ENCODE measurements around the gene TAF1D. TPM values are rescaled to one million over a fixed set of nuclear protein-coding genes. Genes with fewer than 3 reads are reported as not detected.

Gene TAF1D
- total and polyA plus RNA-seq, 7 donors = 22.4 to 111 (median 89.2) TPM

- intact Hi-C loops (cut with DNase I) = no loop called here
- H3K9me3 ChIP-seq = no peaks in the 10 kb centered on the region
- no peak for TF ChIP-seq POLR2A (IDR thresholded peaks at IDR 0.05)
- TF ChIP-seq, protein P1, sequence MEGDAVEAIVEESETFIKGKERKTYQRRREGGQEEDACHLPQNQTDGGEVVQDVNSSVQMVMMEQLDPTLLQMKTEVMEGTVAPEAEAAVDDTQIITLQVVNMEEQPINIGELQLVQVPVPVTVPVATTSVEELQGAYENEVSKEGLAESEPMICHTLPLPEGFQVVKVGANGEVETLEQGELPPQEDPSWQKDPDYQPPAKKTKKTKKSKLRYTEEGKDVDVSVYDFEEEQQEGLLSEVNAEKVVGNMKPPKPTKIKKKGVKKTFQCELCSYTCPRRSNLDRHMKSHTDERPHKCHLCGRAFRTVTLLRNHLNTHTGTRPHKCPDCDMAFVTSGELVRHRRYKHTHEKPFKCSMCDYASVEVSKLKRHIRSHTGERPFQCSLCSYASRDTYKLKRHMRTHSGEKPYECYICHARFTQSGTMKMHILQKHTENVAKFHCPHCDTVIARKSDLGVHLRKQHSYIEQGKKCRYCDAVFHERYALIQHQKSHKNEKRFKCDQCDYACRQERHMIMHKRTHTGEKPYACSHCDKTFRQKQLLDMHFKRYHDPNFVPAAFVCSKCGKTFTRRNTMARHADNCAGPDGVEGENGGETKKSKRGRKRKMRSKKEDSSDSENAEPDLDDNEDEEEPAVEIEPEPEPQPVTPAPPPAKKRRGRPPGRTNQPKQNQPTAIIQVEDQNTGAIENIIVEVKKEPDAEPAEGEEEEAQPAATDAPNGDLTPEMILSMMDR (IDR thresholded peaks at IDR 0.05) = no peak
- TF ChIP-seq POLR2AphosphoS5 (IDR thresholded peaks at IDR 0.05) = no peak
- TF ChIP-seq EP300 (IDR thresholded peaks at IDR 0.05) = no peak
- DNase-seq = no peak
- no peak overlapping the region for H3K27ac ChIP-seq
- no peaks in the 10 kb centered on the region for H3K27me3 ChIP-seq
- no peak overlapping the region for H3K4me3 ChIP-seq
- peaks cover 52 to 96% (median 67%) of the 10 kb centered on the region in 4 donors for H3K36me3 ChIP-seq
- WGBS, 2 donors = 73 to 85% methylated on average over 1 of the region's 1 CpG
- peaks cover 0 to 41% (median 24%) of the 10 kb centered on the region in 4 donors for H3K4me1 ChIP-seq
Measured at GRCh38 chr11:93734427-93735222, 6.7 kb downstream of the TAF1D start.

DNA sequence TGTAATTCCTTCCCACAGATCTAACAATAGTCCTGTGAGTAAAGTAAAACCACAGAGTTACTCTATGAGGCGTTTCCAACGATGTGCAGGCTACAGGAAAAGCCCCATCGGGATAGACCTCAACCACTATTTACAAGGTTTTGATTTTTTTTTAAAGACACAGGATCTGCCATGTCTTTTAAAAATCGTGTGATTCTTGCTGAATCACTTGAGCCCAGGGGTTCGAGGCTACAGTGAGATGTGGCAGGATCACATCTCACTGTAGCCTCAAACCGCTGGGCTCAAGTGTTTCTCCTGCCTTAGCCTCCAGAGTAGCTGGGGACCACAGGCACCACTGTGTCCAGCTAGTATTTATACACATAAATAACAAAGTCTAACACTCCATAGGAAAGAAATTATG, 7.8 kb downstream of the TAF1D start:
- peaks cover 52 to 100% (median 77%) of the 10 kb centered on the region in 4 donors for H3K36me3 ChIP-seq
- H3K27me3 ChIP-seq = no peaks in the 10 kb centered on the region
- intact Hi-C loops (cut with DNase I) = no loop called here
- no peak overlapping the region for H3K27ac ChIP-seq
- H3K9me3 ChIP-seq = no peaks in the 10 kb centered on the region
- TF ChIP-seq POLR2AphosphoS5 (IDR thresholded peaks at IDR 0.05) (no peak), EP300 (IDR thresholded peaks at IDR 0.05) (no peak), POLR2A (IDR thresholded peaks at IDR 0.05) (no peak)
- no peak overlapping the region for H3K4me3 ChIP-seq
- WGBS, 2 donors = 40 to 58% methylated on average over 6 of the region's 6 CpGs
- peaks cover 0 to 30% (median 13%) of the 10 kb centered on the region in 4 donors for H3K4me1 ChIP-seq
- DNase-seq = no peak

DNA sequence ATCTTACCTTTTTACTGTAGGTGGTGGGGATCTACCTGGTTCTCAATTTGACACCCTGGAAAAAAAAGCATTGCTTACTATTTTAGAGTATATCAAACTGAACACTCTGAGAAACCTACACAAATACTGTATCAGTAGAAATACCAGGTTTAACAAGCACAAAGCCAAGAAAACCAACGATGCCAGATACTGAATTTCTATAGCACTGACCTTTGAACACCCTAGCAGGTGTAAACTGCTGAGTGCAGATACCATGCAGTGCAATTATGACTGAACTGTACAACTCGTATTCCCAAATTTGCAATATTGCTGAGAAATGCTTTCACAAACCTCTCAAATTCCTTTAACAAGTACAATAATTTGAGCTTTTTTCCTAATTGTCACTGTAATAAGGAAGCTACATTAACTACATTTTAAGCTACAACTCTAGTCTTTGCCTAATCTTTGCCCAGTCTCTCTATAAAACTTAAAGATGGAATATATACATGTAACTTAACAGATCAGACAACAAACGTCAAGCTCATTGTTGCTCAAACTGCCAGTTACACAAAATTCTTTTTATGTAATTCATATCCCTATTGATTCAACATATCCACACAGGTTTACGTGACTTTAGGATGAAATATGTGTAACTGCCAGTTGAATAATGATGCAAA, 8.9 kb downstream of the TAF1D start:
- H3K9me3 ChIP-seq = no peaks in the 10 kb centered on the region
- TF ChIP-seq POLR2A (IDR thresholded peaks at IDR 0.05) (no peak), EP300 (IDR thresholded peaks at IDR 0.05) (no peak), POLR2AphosphoS5 (IDR thresholded peaks at IDR 0.05) (no peak)
- TF ChIP-seq, protein P1 (IDR thresholded peaks at IDR 0.05) = no peak
- DNase-seq = no peak
- intact Hi-C loops (cut with DNase I) = no loop called here
- peaks cover 0 to 19% (median 3%) of the 10 kb centered on the region in 4 donors for H3K4me1 ChIP-seq
- peaks cover 56 to 100% (median 76%) of the 10 kb centered on the region in 4 donors for H3K36me3 ChIP-seq
- 22 to 65% methylated on average over 4 of the region's 4 CpGs for WGBS, 2 donors
- no peak overlapping the region for H3K4me3 ChIP-seq
- H3K27me3 ChIP-seq = no peaks in the 10 kb centered on the region
- no peak overlapping the region for H3K27ac ChIP-seq

DNA sequence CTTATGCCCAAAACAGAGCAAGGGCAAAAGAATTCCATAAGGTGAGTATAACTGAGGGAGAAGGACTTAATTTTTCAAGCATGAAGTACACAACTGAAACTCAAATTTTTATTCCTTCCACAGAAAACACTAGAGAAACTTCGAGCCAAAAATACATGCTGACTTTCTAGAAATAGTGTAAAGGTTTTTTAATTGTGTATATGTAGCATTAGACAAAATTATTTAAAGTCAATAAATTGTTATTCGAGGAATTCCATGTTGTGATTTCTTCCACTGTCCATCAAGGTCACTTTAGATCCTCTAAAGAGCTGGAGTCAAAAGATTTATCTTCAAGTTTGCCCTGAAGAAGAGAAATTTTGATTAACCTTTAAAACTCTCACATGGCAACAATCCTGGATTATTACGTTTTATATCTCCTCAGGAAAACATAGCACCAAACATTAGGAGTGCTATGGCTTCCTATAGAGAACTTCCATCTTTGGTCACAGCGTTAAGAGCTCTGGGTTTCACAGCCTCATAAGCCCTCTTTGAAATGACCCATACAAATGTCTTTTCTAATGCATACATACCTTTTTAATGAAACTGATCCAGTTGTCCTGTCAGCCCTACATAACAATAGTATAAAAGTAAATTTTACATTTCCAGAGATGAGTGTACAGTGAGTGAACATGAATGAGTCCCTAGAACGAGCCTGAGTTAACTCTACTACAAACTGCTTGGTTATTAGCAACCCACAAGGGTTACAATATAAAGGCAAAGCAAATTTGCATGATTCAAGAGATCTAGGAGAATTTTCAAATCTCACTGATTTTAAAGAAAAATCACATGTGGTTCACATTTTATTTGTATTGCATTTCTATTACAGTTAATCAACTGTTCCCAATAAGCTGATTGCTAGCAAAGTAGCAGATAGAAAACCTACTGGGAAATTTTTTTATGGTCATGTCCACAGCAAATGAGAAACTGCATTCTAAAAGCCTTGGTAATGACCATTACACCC, 10.9 kb downstream of the TAF1D start:
- 83 to 84% methylated on average over 5 of the region's 5 CpGs for WGBS, 2 donors
- Histone ChIP-seq H3K9me3 (no peaks in the 10 kb centered on the region), H3K36me3 (peaks cover 44 to 100% (median 63%) of the 10 kb centered on the region in 4 donors)

More for the DNA sequence above, 10.9 kb downstream of the TAF1D start:
- DNase-seq = no peak
- Histone ChIP-seq H3K4me3 (no peak overlapping the region), H3K27ac (no peak overlapping the region), H3K4me1 (peaks cover 0 to 10% (median 0%) of the 10 kb centered on the region in 4 donors), H3K27me3 (no peaks in the 10 kb centered on the region)
- intact Hi-C loops (cut with DNase I) = no loop called here
- no peak for TF ChIP-seq EP300 (IDR thresholded peaks at IDR 0.05)
- TF ChIP-seq POLR2A (IDR thresholded peaks at IDR 0.05) = no peak
- TF ChIP-seq POLR2AphosphoS5 (IDR thresholded peaks at IDR 0.05) = no peak
- TF ChIP-seq, protein P1 (IDR thresholded peaks at IDR 0.05) = no peak

Data from sigmoid colon (tissue), 7 donors.